ENCODE results near the gene CNNM4. TPM values are rescaled to one million over a fixed set of nuclear protein-coding genes. Genes with fewer than 3 reads are reported as not detected.

CNNM4 gene
- total and polyA plus RNA-seq, 4 donors, result 0.82 to 2.3 (median 2.1) TPM

DNA sequence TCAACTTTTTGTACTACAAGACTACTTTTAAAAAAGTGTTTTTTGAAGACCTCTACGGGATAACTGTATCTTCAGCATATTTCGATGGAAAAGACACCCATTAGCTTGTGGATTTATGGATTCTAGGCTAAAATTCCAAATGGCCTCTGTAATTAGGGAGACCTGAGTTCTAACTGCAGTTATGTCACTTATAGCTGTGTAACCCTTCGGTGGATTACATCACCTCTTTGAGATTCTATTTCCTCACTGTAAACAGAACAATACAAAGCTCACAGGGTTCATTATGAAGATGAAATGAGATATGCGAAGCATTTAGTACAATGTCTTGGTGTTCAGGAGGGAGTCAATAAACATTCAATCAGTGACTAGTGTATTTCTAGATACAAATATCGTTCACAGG lies 45.0 kb upstream of the CNNM4 start:
- Histone ChIP-seq H3K4me1 (ENCODE audit: control insufficient read depth in 4 of 4, insufficient read depth in 4 of 4, low read length in 3 of 4) (peaks cover 0 to 8% (median 3%) of the 10 kb centered on the region in 4 donors), H3K9me3 (ENCODE audit: control insufficient read depth in 4 of 4, low read length in 3 of 4) (no peaks in the 10 kb centered on the region), H3K27me3 (ENCODE audit: control insufficient read depth in 4 of 4, insufficient read depth in 4 of 4, low read length in 3 of 4) (no peaks in the 10 kb centered on the region), H3K27ac (ENCODE audit: low read depth in 1 of 2, low read length in 2 of 2) (no peak overlapping the region), H3K4me3 (ENCODE audit: low read depth in 1 of 3, low read length in 3 of 3) (no peak overlapping the region), H3K36me3 (ENCODE audit: control insufficient read depth in 4 of 4, insufficient read depth in 3 of 4, low read depth in 1 of 4, low read length in 3 of 4) (peaks cover 2 to 22% (median 18%) of the 10 kb centered on the region in 4 donors), H3K9ac (ENCODE audit: low read depth in 1 of 2, low read length in 2 of 2) (no peak overlapping the region)
- no peak for DNase-seq (ENCODE audit: low spot score)
- 80% methylated on average over 5 of the region's 5 CpGs for WGBS
- TF ChIP-seq NR2F2 (IDR thresholded peaks at IDR 0.05) (no peak), SP1 (IDR thresholded peaks at IDR 0.05) (no peak), RAD21 (IDR thresholded peaks at IDR 0.05) (no peak), JUND (IDR thresholded peaks at IDR 0.05) (no peak), CTCF (IDR thresholded peaks at IDR 0.05; ENCODE audit: low read depth, low read length, missing input control) (no peak), ZBTB33 (IDR thresholded peaks at IDR 0.05) (no peak), TAF1 (conservative IDR thresholded peaks at IDR 0.05) (no peak), HNF4A (conservative IDR thresholded peaks at IDR 0.05) (no peak)

DNA sequence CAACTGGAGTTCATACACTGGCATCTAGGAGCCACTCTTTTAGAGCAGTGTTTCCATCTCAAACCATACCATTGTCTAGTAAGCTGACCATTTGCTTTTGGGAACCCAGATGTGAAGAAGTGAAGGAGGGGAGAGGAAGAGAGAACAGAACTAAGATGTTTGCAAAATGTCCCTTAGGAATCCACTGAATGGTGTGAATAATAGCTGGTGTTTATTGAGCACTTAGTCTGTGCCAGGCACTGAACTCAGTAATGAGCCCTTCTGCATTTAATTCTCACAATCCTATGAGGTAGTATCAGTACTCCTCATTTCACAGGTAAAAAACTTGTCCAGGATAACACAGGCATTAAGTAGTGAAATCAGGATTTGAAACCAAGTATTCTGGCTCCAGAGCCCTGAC lies 44.3 kb upstream of the CNNM4 start:
- Histone ChIP-seq H3K9ac (ENCODE audit: low read depth in 1 of 2, low read length in 2 of 2) (no peak overlapping the region), H3K36me3 (ENCODE audit: control insufficient read depth in 4 of 4, insufficient read depth in 3 of 4, low read depth in 1 of 4, low read length in 3 of 4) (peaks cover 2 to 15% (median 11%) of the 10 kb centered on the region in 4 donors), H3K4me3 (ENCODE audit: low read depth in 1 of 3, low read length in 3 of 3) (no peak overlapping the region), H3K9me3 (ENCODE audit: control insufficient read depth in 4 of 4, low read length in 3 of 4) (no peaks in the 10 kb centered on the region), H3K4me1 (ENCODE audit: control insufficient read depth in 4 of 4, insufficient read depth in 4 of 4, low read length in 3 of 4) (peaks cover 0 to 8% (median 3%) of the 10 kb centered on the region in 4 donors), H3K27ac (ENCODE audit: low read depth in 1 of 2, low read length in 2 of 2) (no peak overlapping the region), H3K27me3 (ENCODE audit: control insufficient read depth in 4 of 4, insufficient read depth in 4 of 4, low read length in 3 of 4) (no peaks in the 10 kb centered on the region)
- DNase-seq (ENCODE audit: low spot score), result no peak
- TF ChIP-seq, protein P1, sequence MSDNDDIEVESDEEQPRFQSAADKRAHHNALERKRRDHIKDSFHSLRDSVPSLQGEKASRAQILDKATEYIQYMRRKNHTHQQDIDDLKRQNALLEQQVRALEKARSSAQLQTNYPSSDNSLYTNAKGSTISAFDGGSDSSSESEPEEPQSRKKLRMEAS (IDR thresholded peaks at IDR 0.05), result no peak
- no peak for TF ChIP-seq JUND (IDR thresholded peaks at IDR 0.05)
- no peak for TF ChIP-seq TAF1 (conservative IDR thresholded peaks at IDR 0.05)
- TF ChIP-seq CTCF (IDR thresholded peaks at IDR 0.05; ENCODE audit: low read depth, low read length, missing input control), result no peak
- TF ChIP-seq FOXA1 (IDR thresholded peaks at IDR 0.05), result no peak
- TF ChIP-seq RAD21 (IDR thresholded peaks at IDR 0.05), result no peak
- no peak for TF ChIP-seq ATF3 (IDR thresholded peaks at IDR 0.05)
- TF ChIP-seq RXRA (IDR thresholded peaks at IDR 0.05), result no peak
- no peak for TF ChIP-seq GABPA (IDR thresholded peaks at IDR 0.05 in 1 of 2, conservative IDR thresholded peaks at IDR 0.05 in 1 of 2)
- no peak for TF ChIP-seq NR2F2 (IDR thresholded peaks at IDR 0.05)
- TF ChIP-seq, protein P2, sequence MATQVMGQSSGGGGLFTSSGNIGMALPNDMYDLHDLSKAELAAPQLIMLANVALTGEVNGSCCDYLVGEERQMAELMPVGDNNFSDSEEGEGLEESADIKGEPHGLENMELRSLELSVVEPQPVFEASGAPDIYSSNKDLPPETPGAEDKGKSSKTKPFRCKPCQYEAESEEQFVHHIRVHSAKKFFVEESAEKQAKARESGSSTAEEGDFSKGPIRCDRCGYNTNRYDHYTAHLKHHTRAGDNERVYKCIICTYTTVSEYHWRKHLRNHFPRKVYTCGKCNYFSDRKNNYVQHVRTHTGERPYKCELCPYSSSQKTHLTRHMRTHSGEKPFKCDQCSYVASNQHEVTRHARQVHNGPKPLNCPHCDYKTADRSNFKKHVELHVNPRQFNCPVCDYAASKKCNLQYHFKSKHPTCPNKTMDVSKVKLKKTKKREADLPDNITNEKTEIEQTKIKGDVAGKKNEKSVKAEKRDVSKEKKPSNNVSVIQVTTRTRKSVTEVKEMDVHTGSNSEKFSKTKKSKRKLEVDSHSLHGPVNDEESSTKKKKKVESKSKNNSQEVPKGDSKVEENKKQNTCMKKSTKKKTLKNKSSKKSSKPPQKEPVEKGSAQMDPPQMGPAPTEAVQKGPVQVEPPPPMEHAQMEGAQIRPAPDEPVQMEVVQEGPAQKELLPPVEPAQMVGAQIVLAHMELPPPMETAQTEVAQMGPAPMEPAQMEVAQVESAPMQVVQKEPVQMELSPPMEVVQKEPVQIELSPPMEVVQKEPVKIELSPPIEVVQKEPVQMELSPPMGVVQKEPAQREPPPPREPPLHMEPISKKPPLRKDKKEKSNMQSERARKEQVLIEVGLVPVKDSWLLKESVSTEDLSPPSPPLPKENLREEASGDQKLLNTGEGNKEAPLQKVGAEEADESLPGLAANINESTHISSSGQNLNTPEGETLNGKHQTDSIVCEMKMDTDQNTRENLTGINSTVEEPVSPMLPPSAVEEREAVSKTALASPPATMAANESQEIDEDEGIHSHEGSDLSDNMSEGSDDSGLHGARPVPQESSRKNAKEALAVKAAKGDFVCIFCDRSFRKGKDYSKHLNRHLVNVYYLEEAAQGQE (IDR thresholded peaks at IDR 0.05), result no peak
- no peak for TF ChIP-seq HNF4G (IDR thresholded peaks at IDR 0.05)
- no peak for TF ChIP-seq YY1 (IDR thresholded peaks at IDR 0.05)
- no peak for TF ChIP-seq SP1 (IDR thresholded peaks at IDR 0.05)
- TF ChIP-seq EGR1 (IDR thresholded peaks at IDR 0.05; ENCODE audit: low read depth in 2 of 2), result no peak
- no peak for TF ChIP-seq ZBTB33 (IDR thresholded peaks at IDR 0.05)
- no peak for TF ChIP-seq HNF4A (conservative IDR thresholded peaks at IDR 0.05)
- no peak for TF ChIP-seq FOXA2 (IDR thresholded peaks at IDR 0.05)
